B cell (primary cell): ENCODE results near the gene NRAS.

Experiments used
- CTCF ChIP-seq: fragments of 200-600 bp; IDR thresholded peaks from one replicate; pipeline ENCODE4 v1.8.0; 2022; ENCODE audit warnings: antibody characterized with exemption, mild to moderate bottlenecking
- EZH2 ChIP-seq: IDR thresholded peaks from 2 replicates; pipeline ENCODE4 v1.6.1; 2012; ENCODE audit warnings: borderline replicate concordance, low read depth, mild to moderate bottlenecking, moderate library complexity, low read length; ENCODE audit not compliant: insufficient read depth, poor library complexity, severe bottlenecking

- no peak for TF ChIP-seq CTCF
- no peak for TF ChIP-seq EZH2
Measured at GRCh38 chr1:114668784-114669561, 47.6 kb downstream of the NRAS start.
